GM19397 (cell line): Measurements from ENCODE around the gene TTC39A.

Experiments
- ATAC-seq: cut with Tn5 transposase; IDR thresholded peaks from one replicate; pipeline ENCODE4 v1.9.1; 2021; ENCODE audit warnings: mild to moderate bottlenecking, moderate library complexity; ENCODE audit not compliant: unreplicated experiment

The TTC39A gene

GRCh38 chr1:51316113-51316845 lies 14.1 kb downstream of the TTC39A start:
- ATAC-seq = no peak

- no peak for ATAC-seq
These were observed 15.4 kb downstream of the TTC39A start for GRCh38 chr1:51314974-51315373.

DNA sequence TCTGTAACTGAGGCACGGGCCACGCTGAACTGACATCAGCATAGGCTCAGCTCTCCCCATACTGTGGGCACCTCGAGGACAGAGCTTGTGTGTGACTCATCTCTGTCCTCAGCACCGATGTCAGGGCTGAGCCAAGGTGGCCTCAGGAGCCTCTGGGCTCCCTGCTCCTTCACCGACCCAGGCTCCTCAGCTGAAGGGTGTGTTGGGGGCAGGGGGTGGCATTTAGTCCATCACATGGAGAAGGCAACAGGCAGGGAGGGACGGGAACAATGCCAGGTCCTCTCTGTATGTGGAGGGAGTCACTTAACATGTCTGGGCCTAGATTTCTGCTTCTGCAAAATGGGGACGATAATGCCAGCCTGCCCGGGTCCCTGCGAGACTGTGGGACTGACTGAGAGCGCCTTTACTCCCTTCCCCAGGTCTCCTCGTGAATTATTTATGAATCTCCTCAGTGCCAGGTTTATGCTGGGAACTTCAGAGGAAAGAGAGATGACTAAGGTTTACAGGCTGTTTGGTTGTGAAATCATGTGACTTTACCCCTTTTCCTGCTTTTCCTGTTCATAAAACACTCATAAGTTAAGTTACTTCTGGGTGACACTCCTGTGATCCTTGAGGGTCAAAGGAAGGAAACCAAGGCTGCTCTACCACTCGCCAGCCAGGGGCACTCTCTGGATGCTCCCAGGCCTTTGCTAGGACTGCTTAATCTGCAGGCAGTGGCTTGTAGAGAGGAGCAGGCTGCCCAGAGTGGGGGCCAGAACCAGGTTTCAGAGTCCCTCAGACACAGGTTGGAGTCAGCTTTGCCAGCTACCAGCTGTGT lies 16.2 kb downstream of the TTC39A start:
- ATAC-seq = no peak

GRCh38 chr1:51313268-51313852 lies 17.0 kb downstream of the TTC39A start:
- no peak for ATAC-seq

- ATAC-seq = no peak
These were observed 17.6 kb downstream of the TTC39A start for GRCh38 chr1:51312718-51313117.

GRCh38 chr1:51311826-51312225 lies 18.5 kb downstream of the TTC39A start:
- no peak for ATAC-seq

DNA sequence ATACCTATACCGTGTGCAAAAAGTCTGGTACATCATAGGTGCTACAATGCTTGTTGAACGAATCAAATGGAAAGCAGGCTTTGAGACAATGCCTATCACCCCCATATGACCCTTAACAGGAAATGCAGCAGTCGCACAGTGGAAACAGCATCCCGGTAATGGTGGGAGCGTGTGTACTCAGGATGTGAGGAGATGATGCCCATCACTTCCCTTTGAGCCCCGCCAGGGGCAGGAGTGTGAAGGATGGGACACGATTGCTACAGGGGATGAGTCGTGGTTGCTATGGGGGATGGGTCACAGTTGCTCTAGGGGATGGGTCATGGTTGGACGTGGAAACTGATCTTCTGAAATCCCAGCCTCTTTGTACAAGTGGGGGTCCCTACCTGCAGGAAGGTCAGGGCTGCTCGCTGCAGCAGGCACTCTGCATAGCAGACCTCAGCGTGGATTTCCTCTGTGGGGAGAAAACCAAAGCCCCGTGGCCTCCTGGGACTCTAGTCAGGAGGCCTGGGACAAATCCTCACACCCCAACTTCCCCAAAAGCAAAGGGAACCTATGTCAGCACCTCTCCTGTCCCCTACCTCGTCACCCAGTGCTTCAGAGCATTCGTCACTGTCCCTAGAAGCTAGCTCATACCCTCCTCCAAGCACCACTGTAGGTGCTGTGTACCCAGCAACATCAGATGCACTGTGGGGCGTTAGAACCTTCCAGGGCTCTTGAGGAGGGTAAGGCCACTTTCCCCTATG lies 19.3 kb downstream of the TTC39A start:
- ATAC-seq = no peak

- no peak for ATAC-seq
These were observed 21.1 kb downstream of the TTC39A start for GRCh38 chr1:51309291-51309690.

- no peak for ATAC-seq
These were observed 21.7 kb downstream of the TTC39A start for GRCh38 chr1:51308636-51309035.

GRCh38 chr1:51306950-51307349 lies 23.4 kb downstream of the TTC39A start:
- no peak for ATAC-seq

DNA sequence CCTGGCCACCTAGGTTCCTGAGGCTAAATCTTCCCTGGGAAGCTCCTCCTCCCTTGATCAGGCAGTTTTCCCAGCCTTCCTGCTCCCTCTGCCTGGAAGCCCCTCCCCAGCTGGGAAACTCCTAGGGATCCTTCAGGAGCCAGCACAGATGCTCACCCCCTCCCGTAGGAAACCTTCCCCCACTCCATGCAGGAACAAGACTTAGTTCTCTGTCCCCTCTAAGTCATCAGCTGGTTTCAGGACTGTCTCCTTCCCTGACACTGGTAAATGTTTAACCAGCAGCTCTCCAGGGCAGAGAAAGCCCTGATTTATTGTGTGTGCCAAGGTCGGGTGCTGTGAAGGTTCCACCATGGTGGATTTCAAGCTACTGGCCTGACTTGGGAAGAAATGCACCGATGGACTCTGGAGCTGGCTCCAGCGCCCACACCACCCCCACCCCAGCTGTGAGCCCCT lies 25.0 kb downstream of the TTC39A start:
- ATAC-seq = no peak

GRCh38 chr1:51304360-51304759 lies 26.0 kb downstream of the TTC39A start:
- ATAC-seq = no peak

- no peak for ATAC-seq
These were observed 26.6 kb downstream of the TTC39A start for GRCh38 chr1:51303751-51304251.

- no peak for ATAC-seq
These were observed 27.0 kb downstream of the TTC39A start for GRCh38 chr1:51303315-51303714.

- ATAC-seq = no peak
These were observed 27.6 kb downstream of the TTC39A start for GRCh38 chr1:51302746-51303145.

- no peak for ATAC-seq
These were observed 28.1 kb downstream of the TTC39A start for GRCh38 chr1:51302270-51302669.

DNA sequence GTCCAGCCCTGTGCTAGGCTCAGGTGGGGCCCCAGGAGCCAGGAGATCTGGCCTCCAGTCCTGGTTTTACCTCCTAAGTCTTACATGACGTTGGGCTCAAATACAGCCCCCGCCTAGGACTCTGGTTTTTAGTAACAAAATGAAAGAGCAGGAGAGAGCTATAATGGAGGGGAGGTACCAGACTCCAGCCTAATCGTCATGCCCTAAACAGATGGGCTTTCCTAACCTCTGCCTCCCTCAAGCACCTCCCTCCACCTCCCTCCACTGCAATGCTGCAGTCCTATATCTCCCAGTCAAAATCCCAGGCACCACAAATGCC lies 28.6 kb downstream of the TTC39A start:
- ATAC-seq = no peak

DNA sequence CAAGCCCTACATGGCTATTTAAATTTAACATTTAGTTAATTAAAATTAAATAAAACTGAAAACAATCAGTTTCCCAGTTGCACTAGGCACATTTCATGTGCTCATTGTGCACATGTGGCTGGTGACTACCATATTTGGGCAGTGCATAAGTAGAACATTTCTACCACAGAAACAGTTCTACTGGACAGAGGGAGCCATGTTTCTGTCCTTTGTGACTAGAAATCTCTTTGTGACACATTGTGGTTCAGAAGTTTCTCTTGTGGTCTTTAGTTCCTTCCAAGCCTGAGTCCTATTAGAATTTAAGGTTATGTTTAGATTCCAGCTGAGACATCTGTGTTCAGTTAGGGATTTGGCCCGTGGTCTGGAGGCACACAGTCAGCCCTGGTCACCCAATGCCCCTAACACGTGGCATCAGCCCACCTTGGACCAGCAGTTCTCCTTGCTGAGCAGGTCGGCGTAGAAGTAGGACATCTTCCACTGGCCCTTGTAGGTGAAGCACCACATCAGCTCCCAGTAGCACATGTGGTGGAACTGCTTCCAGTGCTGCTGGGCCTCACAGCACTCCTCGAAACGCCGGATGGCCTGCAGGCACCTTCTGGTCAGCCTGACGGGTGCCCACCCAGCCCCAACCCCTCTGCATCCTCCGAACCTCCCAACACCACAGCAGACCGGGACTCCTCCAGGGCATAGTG lies 29.1 kb downstream of the TTC39A start:
- no peak for ATAC-seq

DNA sequence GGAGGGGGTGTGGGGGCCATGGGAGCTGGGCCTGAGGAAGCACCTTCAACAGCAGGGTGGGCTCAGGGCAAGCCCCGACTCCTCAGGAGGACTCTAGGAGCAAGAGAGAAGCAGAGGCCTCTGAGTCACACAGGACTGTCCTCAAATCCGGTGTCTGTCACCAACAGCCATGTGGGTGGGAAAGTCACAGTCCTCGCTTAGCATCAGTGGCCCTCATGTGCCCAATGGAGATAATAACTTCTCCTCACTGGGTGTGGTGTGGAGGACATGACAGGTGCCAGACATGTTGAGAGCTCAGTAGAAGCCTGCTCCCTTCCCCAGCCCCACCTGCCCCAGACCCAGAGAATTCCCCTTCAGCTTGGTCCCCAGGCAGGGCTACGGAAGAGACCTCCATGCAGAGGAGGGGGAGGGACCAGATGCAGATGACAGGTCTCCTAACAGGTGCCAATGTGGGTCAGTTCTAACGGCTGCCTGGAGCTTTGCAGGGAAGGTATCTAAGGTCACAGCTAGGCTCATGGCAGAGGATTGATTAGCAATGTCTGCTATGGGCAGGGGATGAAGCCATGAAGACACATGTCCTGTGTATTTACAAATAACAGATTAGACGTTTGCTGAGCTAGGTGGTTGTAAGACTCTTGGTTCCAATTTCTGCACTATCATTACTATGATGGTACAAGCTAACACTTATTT lies 30.2 kb downstream of the TTC39A start:
- ATAC-seq = no peak
